ENCODE measurements around the gene SPTSSB.

SPTSSB gene

DNA sequence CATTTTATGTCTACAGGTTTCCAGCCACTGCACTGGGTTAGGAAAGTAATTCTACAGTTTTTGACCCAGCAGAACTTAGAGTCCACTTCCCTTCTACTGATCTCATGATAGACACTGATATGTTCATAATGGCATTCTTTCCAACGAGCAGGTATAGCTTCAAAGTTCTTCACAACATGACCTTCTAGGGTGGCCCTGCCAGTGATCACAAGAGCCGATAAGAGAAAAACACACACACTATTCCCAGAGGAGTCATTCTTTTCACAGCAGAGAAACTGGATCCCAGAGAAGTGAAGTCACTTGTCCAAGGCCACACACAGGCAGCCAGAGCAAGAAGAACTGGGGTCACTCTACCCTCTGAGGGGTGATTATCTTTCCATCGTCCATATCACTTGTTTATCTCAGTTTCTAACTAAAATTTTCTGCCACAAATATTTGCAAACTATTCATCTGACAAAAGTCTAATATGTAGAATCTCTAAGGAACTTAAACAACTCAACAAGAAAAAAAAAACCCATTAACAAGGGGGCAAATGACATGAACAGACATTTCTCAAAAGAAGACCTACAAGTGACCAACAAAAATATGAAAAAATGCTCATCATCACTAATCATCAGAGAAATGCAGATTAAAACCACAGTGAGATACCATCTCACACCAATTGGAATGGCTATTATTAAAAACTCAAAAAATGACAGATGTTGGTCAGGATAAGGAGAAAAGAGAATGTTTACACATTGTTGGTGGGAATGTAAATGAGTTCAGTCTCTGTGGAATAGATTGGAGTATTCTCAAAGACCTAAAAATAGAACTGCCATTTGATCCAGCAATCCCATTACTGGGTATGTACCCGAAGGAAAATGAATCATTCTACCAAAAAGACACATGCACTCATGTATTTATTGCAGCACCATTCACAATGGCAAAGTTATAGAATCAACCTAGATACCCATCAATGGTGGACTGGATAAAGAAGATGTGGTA, 31.5 kb downstream of the SPTSSB start:
- no peak for DNase-seq (ENCODE audit: low read depth, low spot score)

DNA sequence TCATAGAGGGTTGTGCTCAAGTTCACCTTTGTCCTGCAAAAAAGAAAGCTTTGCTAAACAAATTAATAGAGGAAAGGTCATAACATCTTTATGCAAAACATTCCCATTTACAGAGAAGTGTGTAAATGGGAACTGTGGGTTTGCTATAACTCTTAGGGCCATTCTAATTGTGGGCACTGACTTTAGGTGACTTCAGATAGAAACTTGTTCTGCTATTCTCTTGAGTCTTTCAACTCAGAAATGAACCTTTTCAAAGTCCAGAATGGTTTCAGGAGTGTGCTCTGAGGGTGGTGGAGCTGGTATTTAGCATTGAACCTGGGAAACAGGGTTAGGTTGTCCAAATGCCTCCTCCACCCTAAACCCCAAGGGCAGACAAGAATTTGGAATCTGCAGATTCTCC, 34.0 kb downstream of the SPTSSB start:
- no peak for DNase-seq (ENCODE audit: low read depth, low spot score)

DNA sequence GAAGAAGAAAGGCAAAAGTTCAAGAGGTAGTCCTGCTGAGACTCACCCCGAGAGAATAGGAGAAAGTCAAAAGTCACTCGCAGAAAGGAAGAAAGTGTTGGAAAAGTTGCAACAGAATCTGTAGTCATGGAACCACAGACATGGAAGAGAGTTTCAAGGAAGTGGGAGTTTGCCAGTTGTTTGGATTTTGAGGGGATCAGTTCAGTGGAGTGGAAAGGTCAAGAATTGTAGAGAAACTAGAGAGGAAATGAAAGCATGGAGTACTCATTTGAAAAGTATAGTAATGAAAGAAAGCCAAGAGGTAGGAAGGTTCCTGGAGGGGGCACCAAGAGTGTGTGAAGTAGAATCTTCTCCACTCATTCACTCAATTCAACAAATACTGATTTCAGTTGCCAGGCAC, 34.7 kb downstream of the SPTSSB start:
- no peak for DNase-seq (ENCODE audit: low read depth, low spot score)

DNA sequence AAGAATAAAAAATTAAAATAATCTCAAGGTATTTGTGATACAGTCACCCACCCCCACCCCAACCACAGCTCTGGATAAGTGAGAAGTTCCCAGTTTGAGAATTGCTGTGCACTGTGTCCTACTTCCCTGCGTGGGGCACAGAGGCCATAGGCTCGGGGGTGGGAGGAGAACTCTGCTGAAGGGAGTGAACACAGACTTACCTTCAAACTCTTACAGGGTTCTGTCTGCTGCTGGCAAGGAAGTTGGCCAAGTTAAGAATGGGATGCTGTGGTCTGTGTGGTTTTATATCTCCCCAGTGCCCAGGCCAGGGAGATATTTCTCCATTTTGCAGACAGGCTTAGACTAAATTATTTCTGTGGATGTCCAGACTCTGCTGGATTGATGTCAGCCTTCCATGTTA, 37.6 kb downstream of the SPTSSB start:
- no peak for DNase-seq (ENCODE audit: low read depth, low spot score)

DNA sequence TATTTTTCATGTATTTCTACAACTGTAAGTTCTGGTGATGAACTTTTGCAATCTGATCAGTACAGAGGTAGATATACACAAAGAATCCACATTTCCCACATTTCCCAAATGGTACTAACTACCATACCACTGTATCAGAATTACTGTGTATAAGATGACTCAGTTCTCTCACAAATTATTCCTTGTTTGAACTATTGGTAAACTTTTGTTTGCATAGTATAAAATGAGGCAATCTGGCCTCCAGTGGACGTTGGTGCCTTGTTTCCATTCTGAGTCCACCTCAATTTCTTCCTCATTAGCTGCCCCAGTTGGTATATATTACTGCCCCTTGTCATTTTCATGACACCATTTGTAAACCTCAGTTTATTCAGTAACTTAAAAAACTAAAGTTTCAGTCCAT, 38.5 kb downstream of the SPTSSB start:
- no peak for DNase-seq (ENCODE audit: low read depth, low spot score)

DNA sequence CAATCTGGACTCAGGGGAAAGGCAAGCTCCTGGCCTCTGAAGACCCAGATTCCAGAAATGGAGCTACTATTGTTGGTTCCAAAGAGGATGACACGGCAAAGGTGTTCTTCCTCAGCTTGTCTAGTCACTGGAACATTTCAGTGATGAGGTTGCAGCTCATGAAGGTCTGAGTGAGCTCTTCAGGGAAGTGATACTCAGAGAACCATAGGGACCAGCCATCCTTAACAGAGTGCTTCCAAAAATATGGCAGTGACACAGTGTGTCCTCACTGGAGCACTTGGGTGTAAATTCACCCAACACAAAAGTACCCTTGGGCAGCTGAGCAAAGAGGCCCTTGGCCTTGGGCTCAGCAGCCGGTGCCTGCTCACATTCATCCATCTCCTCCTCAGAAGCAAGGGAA, 46.3 kb downstream of the SPTSSB start:
- DNase-seq (ENCODE audit: low read depth, low spot score), result no peak

DNA sequence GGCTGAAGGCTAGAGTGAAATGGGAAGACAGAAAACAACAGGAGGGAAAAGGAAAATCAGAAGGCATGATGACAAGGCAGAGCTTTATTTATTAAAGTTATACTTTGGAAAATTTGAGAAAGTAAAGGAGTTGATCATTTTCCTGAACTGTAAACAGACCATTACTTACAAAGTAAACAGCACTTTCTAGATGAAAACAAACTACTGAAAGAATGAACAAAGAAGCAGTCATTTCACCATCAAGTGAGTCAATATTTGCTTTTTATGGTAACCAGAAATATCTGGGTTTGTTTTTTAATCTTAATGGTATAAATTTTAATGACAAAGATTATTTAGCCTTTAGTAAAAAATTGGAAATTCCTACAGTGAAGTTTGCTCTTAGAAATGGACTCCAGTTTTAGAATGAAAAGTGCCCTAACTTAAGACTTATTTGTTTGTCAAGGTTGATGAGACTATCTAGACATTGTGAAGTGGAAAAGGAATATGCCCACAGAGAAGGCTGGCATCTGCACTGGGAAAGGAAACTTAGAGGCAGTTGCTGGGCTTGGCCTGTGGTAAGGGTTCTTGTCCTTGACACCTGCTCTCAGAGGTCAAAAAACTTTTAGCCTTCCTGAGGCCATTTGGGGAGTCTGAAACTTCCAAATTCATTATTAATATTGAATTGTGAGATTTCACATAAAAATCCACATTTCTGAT, 47.2 kb downstream of the SPTSSB start:
- no peak for DNase-seq (ENCODE audit: low read depth, low spot score)

DNA sequence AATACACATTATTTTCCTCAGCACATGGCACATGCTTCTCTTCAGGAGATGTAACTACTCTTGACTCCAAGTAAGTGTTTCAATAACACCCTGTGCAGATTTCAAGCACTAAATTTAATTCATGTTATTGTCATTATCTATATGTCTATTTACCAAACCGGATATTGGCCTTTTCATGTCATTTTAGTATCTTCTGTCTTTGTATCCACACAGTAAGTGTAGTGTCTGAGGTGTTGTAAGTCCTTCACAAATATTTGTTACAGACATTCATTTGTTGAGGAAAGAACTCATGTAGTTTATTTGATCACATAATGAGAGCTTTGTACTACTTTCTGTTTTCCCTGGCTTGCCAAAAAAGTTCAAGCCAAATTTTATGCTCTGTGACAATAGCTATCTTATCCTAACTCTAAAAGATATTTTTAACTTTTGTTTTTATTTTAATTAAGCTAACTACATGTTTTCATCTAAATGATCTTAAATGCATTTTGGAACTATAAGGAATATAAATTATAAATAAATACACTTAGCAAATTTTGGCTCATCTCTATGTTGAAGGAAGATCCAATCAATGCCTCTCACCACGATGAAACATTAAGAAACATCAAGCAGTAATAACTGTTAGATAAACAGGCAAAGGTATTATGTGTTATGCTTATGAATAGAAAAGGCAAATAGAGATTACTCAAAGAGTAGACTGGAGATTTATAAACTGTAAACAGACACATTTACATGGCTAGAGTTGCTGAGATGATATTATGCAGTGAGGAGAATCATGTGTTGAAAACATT, 48.3 kb downstream of the SPTSSB start:
- DNase-seq (ENCODE audit: low read depth, low spot score), result no peak

DNA sequence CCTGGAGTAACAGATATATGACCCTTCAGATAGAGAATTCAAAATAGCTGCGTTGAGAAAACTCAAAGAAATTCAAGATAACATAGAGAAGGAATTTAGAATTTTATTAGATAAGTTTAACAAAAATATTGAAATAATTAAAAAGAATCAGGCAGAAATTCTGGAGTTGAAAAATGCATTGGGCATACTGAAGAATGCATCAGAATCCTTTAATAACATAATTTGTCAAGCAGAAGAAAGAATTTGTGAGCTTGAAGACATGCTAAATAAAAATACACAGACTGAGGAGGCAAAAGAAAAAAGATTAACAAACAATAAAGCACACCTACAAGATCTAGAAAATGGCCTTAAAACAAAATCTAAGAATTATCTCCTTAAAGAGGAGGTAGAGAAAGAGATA, 50.5 kb downstream of the SPTSSB start:
- no peak for DNase-seq (ENCODE audit: low read depth, low spot score)

DNA sequence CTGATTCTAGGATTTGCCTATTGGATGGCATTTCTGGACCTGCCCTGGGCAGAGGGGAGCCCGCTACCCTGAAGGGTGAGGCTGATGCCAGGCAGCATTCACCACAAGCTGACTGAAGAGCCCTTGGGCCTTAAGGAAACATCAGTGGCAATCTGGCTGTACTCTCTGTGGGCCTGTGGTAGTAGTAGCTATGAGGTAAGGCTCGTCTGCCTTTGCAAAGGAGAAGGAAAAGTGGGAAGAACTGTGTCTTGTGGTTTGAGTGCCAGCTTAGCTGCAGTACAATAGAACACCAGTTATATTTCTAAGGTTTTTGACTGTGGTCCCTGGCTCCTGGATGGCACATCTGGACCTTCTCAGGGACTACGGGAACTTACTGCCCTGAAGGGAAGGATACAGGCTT, 51.5 kb downstream of the SPTSSB start:
- DNase-seq (ENCODE audit: low read depth, low spot score), result no peak

DNA sequence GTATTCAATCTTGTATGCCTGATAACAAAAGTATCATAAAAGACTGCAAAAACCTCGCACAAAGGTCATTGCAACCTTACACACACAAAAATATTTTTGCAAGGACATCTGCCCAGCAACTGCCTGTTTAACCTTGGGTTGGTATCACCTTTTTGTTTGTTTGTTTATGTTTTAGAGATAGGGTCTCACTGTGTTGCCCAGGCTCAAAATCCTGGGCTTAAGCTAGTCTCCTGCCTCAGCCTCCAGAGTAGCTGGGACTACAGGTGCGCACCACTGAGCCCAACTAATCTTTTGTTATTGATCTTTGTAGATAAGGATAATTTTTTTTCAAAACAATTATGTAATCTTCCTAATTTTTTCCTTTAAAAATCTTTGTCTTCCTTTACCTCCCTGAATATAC, 54.2 kb downstream of the SPTSSB start:
- no peak for DNase-seq (ENCODE audit: low read depth, low spot score)

DNA sequence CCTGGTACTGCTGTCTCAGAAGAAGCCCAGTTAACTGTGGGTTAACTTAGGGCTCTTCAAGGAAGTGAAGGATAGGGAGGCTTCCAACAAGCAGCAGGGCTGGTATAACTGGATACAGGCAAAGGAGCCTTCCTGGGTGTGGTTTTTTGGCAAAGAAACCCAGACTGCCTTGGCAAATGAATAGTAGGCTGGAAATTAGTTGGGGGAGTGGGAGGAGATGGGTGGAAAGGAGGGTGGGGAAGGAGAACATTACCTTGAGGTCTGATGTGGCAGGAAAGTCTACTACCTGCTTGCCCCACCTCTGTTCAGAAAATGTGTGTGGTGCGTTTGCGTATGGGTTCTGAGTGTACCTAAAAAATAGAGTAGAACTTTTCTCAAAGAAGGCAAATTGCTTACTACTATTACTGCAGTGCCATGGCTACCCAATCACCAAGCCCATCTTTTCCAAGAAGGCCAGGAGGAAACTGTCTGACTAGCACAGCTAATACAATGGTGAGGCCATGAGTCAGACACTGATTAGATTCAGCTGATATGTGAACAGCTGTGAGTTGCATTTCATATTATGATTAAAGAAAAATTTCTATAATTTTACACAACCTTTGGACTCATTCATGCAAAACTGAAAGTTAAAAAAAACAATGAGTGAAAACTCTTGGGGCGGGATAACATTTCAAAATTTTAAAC, 55.2 kb downstream of the SPTSSB start:
- DNase-seq (ENCODE audit: low read depth, low spot score), result no peak

DNA sequence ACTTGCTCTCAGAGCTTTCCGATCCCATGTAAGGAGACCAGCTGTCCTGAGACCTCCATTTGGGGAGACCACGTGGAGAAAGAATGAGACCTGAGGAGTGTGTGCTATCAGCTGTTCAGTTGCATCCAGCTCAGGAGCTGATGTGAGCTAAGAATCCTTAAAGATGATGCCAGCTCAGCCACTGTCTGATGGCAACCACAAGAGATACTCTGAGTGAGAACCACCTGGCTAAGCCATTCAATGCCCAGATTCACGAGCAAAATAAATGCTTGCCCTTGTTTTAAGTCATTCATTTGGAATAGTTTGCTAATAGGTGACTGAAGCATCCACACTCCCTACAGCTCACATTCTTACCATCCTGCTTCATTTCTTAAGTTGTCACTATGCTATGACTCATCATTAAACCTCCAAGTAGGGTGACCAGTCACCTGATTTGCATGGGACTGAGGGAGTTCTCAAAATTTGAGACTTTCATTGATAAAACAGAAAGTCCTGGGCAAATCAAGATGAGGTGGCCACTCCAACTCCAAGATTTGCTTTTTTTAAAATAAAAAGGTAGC, 56.4 kb downstream of the SPTSSB start:
- DNase-seq (ENCODE audit: low read depth, low spot score), result no peak

DNA sequence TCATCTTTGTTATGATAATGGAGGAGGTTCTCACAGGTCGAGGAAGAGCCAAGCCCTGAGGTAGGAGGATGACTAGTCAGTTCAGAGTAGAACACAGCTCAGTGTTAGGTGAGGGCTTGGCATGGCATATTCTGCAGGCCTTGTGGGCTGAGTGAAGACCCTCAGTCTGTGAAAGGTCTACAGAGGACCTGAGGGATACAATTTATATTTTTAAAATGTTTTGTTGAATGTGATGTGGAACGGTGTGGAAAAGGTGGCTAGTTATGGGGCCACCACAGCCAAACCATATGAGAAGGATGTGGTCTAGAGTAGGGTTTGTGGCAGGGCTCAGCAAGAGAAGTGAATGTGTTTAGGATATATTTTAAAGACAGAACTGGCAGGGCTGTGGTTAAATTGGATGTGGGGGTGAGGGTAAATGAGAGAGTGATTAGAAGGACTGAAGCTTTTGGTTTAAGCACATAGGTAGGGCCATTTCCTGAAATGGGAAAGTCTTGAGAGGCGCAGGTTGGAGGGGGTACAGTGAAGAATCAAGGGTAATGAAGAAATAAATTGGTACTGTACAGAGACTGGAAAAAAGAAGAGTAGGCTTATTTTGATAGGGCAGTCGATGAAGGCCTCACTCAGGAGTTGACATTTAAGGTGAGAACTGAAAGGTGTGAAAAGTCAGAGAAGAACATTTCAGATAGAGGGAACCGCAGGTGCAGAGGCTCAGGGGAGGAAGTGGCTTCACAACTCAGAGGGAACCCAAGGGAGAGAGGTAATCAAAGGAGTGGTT, 60.5 kb downstream of the SPTSSB start:
- DNase-seq (ENCODE audit: low read depth, low spot score), result no peak

DNA sequence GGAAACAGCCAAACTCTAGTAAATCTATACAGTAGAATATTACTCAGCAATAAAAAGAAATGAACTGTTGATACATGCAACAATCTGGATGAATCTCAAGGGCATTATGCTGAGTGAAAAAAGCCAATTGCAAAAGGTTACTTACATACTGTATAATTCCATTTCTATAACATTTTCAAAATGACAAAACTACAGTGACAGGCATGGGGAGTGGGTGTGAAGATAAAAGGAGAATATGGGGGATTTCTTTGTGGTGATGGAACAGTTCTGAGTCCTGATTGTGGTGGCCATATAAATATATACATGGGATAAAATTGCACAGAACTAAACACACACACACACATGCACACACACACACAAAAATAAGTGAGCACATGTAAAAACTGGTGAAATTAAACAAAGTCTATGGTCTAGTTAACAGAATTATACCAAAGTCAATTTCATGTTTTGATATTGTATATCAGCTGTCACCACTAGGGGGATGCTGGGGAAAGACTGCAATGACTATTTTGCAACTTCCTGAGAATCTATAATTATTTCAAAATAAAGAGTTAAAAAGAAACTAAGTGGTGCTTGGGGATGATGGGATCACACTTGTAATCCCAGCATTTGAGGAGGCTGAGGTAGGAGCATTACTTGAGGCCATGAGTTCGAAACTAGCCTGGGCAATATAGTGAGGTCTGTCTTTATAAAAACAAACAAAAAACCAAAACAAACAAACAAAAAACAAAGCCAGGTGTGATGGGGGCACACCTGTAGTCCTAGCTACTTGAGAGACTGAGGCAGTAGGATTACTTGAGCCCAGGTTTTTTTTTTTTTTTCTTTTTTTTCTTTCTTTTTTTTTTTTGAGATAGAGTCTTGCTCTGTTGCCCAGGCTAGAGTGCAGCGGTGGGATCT, 66.0 kb downstream of the SPTSSB start:
- no peak for DNase-seq (ENCODE audit: low read depth, low spot score)

DNA sequence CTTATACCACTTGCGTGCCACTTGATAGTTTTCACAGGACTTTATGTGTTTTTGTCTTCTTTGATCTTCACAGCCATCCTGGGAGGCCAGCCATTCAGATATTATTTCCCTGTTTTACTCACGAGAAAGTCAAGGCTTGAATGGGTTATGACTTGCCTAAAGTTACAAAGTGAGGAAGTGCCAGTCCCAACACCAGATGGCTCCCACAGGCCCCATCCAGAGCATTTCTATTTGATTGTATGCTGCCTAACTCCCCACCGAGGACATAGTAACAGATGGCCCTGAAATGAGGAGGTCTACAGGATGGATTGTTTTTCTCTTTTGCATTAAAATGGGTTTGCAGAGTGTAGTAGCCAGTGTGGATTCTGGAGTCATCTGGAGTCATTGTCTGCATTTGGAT, 74.5 kb downstream of the SPTSSB start:
- DNase-seq (ENCODE audit: low read depth, low spot score), result no peak

DNA sequence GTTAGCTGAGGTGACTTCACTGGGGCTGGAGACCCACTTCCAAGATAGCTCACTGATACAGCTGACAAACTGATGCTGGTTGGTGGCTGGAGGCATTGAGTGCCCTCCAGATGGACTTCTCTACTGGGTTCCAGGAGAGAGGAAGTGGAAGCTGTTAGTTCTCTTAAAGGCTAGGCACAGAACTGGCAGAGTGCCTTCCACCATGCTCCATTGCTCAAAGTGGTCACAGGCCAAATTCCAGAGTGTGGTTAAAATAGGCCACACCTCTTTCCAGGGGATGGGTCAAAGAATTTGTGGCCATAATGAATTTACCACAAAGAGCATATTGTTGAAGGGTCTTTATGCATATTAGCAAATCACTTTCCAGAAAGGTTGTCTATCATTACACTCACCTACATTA, 76.0 kb downstream of the SPTSSB start:
- DNase-seq (ENCODE audit: low read depth, low spot score), result no peak

Data from iPS DF 19.7 (cell line).